Fibroblast of skin of right quadriceps (primary cell): ENCODE data around the gene MBNL1.
"Not testable (repeated sequence)": the region's sequence is repeated elsewhere in the genome, so short reads cannot be mapped to it uniquely, and the experiment has no call there.

Experiments
- DNase-seq: peaks from one replicate; pipeline ENCODE4 v3.0.0-alpha.2; 2013

Gene MBNL1

DNA sequence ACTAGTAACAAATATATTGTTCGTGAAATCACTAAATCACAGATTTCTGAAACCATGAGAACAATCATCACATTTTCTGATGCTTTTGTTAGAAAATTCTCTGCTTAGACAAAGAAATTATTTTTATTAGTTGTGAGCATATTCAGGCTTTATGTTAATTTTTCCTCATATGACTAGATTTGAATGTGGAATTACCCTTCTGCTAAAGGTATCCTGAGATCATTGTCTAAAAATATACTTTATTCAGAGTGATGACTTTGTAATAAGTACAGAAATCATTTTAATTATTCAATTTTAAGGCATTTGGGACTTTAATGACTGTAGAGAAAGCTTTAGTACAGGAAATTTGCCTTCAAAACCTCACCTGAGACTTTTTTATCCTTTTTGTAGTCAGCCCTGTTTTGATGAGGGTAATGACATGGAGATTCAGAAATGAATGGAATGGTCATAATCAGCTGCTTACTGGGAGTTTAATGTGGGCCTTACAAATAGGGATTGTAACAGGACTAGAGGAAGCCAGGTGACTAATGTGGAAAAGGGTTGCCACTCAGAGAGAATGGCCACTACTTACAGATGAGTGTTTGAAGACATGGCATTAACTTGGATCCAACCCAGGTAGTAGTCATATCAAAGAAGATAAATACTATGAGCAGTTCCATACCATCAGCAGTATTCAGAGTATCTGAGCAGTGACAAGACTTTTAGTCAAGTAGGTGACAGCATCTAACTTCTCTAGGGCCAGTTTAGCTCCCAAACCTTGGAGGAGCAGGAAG is 148.3 kb downstream of the MBNL1 start:
- no peak for DNase-seq

DNA sequence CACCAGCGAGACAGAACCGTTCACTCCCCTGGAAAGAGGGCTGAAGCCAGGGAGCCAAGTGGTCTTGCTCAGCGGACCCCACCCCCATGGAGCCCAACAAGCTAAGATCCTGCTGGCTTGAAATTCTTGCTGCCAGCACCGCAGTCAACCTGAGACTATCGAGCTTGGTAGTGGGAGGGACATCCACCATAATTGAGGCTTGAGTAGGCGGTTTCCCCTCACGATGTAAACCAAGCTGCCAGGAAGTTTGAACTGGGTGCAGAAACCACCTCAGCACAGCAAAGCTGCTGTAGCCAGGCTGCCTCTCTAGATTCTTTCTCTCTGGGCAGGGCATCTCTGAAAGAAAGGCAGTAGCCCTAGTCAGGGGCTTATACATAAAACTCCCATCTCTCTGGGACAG is 151.0 kb downstream of the MBNL1 start:
- no peak for DNase-seq

DNA sequence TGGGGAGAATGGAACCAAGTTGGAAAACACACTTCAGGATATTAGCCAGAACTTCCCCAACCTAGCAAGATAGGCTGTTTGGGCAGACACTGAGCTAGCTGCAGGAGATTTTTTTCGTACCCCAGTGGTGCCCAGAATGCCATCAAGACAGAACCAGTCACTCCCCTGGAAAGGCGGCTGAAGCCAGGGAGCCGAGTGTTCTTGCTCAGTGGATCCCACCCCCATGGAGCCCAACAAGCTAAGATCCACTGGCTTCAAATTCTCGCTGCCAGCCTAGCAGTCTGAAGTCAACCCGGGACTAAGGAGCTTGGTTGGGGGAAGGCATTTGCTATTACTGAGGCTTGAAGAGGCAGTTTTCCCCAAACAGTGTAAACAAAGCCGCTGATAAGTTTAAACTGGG is 152.4 kb downstream of the MBNL1 start:
- no peak for DNase-seq

DNA sequence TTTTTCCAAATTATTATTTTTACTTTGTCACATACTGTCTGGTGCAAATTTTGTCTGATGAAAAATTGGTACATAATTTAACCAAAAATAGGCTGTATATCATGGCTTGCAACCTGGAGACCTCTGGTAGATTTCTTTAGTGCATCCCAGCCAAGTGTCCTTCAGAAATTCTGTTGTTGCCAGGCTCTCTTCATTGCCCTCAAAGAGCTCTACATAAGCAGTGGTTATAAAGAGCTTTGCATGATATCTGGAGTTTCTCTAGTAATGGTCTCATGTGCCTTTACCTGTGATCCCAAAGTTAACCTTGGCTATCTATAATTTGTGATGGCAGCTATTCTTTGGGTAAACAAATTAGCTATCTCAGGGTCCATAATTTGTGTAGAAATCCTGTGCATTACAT is 157.7 kb downstream of the MBNL1 start:
- DNase-seq: no peak

DNA sequence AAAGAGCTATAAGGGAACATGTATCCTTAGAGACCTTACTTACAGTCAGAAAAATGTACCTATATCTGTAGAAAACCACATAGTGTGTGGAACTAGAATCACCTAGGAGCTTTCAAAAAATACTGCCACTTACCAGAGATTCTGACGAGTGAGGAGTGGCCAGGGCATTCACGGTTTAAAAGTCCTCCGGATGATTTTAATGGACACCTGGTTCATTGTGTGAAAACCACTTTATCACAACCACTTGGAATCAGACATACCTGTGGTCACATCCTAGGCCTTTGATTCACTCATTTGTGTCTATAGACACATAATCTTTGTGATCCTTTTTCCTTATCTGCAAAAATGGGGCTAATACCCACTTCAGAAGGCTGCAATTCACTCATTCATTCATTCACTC is 159.8 kb downstream of the MBNL1 start:
- no peak for DNase-seq

DNA sequence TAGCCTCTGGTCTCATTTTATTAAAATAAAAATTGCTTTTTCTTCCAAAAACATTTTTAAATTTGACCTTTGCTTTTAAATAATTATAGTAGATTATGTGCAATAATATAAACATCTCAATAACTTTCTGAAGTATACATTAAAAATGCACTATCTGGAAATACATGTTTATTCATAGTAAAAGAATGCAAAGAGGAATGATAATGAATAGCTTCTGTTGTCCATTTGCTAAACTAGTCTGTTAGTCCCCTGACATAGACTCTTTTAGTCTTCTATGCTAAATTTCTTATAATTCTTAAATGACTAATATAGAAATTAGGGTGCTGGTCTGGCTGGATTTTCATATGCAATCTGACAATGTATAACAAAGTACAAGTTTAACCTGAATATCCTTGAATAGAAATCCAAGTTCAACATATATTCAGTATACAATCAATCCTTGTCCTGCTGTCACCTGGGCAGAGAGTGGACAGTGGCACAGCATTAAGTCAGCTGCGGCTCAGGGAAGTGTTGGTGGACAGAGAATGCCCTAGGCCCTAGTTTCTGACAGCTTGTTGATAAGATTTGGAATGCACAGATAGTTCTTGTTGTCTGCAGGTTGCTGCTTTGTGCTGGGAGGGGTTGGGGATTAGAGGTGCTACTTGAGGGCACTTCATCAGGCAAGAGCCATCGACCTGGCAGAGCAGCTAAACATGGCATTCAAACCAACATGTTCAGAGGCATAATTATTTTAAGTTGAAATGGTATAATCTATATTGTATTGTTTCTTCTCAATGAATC is 161.7 kb downstream of the MBNL1 start:
- DNase-seq: peak; percentile 60

DNA sequence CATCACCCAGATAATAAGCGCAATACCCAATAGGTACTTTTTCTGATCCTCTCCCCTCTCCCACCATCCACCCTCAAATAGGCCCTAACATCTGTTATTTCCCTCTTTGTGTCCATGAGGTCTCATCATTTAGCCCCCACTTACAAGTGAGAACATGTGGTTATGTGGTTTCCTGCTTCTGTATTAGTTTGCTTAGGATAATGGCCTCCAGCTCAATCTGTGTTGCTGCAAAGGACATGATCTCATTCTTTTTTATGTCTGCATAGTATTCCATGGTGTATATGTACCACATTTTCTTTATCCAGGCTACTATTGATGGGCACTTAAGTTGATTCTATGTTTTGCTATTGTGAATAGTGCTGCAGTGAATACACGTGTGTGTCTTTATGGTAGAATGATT is 165.4 kb downstream of the MBNL1 start:
- DNase-seq: no peak

DNA sequence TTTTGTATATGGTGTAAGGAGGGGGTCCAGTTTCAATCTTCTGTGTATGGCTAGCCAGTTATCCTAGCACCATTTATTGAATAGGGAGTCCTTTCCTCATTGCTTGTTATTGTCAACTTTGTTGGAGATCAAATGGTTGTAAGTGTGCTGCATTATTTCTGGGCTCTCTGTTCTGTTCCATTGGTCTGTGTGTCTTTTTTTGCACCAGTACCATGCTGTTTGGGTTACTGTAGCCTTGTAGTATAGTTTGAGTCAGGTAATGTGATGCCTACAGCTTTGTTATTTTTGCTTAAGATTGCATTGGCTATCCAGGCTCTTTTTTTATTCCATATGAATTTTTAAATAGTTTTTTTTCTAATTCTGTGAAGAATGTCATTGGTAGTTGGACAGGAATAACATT is 166.5 kb downstream of the MBNL1 start:
- DNase-seq: not testable (repeated sequence)

DNA sequence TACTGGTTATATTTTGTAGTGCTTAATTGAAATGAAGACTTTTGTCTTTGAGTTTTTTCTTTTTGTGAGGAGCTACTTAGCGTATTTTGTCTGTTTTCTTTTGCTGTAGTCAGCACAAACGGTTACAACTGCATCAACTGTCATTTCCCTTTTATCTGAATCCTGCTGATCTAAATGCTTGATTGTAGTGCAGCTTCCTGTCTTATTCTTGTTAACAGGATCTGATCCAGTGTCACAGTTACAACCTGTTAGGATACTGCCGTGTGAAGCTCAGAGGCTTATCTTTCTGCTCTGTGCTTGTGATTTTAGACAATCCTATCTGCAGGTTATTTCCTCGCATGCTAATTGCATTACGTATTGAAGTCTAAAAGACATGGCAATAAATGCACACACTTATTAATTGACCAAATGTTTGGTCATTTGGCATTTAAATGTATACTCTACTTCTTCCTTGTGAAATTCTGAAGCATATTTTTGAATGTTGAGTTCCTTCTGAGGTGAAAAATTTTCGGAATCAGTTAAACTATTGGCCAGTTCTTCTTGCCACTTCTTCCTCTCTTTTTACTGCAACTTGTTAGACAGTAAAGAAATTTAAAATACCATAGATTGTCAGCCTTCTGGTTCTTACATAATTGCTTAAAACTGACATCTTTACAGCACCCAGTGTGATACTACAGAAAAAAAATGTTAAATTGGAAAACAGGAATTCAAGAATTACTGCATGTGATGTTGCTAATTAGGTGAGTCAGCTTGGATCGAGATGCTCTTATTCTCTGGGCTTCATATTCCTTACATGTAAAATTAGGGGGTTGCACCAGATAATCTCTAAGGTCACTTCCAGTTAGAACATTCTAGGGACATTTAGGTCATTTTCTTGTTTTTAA is 168.2 kb downstream of the MBNL1 start:
- peak; percentile 68 for DNase-seq

DNA sequence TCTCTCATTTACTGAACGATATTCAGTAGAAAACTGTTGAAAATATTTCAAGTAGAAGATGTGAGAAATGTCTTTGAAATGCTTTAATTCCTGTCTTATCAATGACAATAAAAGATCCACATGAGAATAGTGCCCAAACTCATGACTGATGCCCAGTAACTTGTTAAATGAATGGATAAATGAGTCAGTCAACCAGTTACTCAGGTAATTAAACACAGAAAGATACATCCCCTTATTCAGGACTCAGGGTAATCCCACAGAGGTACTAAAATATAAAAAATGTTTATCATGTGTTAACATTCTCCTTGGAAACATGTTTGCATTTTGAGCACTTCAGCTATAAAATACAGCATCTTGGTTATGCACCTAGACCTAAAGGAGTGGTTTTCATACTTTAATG is 169.5 kb downstream of the MBNL1 start:
- DNase-seq: no peak

DNA sequence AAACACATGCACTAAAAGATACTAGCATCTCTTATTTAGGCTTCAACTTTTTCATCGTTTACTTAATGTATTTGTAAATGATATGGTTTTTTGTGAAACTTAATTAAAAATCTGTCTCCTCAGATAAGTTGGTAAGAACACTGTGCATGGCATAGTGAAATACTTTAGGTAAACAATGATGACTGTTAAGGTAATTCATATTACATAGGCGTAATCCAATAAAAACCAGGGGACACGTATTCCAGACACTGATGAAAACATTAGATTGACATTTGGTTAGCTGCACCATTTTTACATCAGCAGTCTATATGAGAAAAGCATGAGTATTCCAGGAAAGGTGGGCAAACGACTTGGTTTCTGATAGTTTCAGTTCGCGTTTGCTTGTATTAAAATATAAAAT is 170.0 kb downstream of the MBNL1 start:
- no peak for DNase-seq

DNA sequence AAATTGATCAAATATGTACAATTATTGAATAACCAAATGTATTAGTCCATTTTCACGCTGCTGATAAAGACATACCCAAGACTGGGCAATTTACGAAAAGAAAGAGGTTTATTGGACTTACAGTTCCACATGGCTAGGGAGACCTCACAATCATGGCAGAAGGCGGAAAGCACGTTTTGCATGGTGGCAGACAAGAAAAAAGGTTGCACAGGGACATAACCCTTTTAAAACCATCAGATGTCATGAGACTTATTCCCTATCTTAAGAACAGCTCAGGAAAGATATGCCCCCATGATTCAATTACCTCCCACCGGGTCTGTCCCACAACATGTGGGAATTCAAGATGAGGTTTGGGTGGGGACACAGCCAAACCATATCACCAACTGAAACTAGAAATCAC is 171.5 kb downstream of the MBNL1 start:
- not testable (repeated sequence) for DNase-seq

DNA sequence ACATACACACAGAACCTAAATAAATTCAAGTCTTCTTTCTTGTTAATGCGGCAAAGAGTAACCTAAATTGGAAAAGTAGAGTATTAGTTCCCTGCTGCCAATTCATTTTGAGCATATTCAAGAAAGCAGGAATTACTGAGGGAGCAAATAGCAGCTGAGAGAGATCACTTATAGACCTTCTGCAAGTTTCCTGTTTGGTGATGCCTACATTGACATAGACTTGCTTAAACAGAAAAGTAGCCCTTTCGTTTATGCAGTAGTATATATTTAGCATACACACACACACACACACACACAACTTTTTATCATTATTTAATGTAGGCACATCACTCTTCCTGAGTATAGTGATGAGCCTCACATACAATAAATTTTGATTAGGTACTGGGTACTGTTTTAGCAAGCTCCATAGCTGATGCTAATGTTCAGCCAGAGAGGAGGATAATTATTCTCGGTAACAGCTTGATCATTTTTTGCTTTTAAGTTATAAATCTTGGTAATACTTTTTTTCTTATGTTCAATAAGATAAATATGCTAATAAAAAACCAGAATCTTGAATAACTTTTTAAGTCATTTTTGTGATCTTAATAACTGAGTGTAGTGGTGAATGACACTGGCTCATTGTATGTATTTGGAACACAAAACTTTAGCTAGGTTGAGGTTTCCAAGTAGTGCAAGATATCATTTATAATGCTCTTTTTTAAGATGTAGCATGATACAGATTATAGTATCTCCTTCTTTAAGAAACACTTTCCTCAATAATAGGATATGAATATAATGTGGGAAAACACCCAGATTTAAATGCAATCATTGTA is 174.7 kb downstream of the MBNL1 start:
- no peak for DNase-seq

DNA sequence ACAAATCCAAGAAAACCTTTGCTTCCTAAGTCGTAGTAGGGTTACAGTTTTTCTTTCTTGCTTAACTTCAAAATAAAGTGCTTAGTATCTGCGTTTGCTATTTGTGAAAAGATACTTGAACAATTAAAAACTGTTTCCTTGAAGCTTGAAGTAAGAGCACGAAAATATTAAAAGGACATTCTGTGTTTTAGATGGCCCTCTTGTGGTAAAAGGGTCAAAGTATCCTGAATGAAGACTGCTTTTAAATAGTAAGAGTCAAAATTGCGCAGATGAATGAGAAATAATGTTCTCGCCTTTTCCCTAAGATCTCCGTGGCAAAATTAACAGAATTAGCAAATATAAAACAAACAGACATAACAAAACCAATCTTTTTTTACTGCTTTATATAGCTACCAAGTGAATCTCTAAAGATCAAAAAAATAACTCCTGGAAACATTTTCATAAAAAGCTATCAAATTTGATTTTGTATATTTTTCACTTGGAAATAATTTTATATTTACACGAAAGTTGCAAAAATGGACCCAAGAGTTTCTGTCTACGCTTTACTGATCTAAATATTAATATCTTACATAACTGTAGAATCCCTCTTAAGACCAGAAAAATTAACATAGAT is 175.4 kb downstream of the MBNL1 start:
- DNase-seq: peak; percentile 65

DNA sequence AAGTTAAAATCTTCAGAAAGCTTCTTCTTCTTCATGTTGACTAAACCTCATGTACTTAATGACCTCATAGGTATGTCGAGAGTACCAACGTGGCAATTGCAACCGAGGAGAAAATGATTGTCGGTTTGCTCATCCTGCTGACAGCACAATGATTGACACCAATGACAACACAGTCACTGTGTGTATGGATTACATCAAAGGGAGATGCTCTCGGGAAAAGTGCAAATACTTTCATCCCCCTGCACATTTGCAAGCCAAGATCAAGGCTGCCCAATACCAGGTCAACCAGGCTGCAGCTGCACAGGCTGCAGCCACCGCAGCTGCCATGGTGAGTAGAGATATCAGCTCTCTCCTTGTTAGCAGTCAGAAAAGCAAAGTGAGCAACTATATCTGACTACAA is 176.5 kb downstream of the MBNL1 start:
- DNase-seq: no peak

DNA sequence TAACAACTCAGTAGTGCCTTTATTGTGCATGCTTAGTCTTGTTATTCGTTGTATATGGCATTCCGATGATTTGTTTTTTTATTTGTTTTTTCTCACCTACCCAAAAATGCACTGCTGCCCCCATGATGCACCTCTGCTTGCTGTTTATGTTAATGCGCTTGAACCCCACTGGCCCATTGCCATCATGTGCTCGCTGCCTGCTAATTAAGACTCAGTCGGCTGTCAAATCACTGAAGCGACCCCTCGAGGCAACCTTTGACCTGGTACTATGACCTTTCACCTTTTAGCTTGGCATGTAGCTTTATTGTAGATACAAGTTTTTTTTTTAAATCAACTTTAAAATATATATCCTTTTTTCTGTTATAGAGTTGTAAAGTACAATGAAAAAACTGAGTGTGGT is 177.8 kb downstream of the MBNL1 start:
- DNase-seq: no peak

DNA sequence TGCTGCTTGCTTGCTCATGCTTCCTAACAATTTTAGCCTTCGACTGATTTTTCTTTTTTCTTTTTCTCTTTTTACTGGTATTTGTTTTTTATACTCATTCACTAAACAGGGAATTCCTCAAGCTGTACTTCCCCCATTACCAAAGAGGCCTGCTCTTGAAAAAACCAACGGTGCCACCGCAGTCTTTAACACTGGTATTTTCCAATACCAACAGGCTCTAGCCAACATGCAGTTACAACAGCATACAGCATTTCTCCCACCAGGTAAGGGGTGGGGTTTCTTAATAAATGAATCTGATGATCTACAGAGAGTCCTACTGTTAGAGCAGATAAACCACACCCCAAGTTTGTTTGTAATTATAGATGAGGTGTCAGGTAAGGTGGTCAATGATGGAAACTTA is 178.8 kb downstream of the MBNL1 start:
- no peak for DNase-seq

DNA sequence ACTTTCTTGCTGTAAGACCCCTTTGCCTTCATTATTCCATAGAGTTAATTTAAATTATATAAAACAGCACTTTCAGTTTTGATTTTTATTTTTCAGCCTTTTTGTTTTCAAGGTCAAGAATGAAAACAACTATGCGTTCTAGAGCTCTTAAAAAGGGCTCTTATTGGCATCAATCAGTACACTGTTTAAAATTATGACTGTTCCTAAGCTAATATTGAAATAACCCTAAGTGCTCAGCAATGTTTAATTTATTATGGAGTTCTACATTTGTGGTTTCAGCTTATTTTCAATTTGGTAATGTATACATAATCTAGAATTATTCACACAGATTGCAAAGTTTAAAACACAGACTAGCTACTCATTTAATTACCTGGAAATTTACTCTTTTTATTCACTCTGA is 179.4 kb downstream of the MBNL1 start:
- no peak for DNase-seq

DNA sequence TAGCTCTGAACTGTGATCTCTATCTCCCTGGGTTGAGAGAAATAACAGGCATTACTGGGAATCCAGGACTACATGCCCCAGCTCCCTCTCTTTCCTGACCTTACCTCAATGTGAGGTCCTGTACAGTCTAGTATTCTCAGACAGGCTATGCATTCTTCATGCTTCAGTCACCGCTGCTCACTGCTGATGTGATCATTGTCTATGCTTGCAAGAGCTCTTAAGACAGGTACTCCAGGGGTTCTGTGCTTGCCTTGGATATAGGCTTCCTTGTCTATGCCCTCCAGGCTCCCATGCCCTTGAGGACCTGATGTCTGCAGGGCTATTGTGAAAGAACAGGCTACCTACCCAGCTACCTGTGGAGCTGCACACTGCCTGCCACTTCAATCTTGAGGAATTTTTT is 183.6 kb downstream of the MBNL1 start:
- no peak for DNase-seq

DNA sequence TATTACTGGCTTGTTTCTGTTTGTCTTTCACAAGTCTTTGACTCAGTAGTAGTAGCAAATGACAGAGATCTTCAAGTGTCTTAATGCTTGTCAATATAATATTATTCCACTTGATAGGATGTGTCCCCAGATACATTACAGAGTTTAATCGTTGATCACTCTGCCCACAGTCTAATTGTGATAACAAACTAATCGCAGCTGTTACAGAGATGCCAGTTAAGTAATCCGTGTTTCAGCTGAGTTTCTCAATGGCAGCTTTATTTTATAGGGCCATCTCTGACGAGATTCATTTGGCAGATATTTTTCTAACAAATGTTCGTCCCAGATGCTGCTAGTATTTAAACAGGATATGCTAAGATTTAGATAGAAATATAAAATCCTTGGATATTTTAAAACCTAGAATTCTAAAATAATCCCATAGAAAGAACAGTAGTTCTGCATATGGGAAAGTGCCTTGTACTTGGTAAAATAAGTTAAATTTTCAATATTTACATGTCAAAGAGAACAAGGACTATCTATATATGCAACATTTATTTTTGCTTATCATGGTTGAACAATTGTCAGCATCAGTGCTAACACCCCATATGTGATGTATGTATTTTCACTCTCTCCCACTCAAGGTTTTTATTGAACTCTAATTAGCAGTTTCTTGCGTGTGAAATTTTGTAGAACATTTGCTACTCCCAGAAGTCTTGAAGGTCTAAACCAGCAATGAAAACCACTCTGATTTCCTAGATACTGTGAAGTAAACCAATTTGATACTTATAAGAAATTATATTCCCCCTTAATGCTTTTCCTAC is 185.5 kb downstream of the MBNL1 start:
- no peak for DNase-seq

DNA sequence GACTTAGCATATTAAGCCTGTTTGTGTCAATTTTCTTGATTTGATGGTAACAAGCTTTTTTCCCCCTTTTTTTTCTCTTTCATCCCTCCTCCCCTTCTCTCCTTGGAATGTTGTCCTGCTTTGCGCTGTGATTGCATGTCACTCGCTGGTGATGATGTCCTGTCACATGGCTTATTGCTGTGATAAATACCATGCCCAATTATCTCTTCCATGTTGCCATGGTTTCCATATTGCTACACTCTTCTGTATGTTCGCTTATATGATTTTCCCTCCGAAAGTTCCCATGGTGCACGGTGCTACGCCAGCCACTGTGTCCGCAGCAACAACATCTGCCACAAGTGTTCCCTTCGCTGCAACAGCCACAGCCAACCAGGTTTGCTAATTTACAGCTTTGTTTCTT is 187.3 kb downstream of the MBNL1 start:
- no peak for DNase-seq
